NCI-H510A (cell line): ENCODE measurements around the gene NOL9.
"Not testable (repeated sequence)": the region's sequence is repeated elsewhere in the genome, so short reads cannot be mapped to it uniquely, and the experiment has no call there.

Experiments used
- DNase-seq: peaks from one replicate; lab custom pipeline; 2025; lab: John Stamatoyannopoulos, UW

NOL9 gene

DNA sequence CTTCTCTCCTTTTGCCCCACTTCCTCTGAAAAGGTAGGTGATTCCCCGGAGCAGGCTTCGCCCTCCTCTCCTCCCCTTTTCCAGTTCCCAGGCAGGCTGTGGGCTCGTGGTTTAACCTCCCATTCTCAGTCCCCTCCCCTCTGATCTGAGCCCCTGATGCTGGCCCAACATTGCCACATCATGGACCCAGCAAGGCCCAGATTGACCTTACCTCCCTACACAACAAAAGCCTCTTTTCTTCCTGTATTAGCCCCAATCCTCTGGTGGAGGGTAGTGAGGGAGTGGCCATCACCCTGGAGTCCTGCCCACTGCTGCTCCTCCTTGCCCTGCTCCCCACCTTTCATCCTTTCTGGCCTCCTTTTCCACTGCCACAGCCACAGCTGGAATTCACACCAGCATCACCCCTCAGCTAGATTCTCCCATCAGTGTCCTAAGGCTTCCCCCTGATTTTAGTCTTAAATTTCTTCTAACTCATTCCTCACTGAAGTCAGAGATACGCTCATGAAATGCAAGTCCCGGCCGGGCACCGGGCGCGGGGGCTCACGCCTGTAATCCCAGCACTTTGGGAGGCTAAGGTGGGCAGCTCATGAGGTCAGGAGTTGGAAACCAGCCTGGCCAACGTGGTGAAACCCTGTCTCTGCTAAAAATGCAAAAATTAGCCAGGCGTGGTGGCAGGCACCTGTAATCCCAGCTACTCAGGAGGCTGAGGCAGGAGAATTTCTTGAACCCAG lies 18.5 kb upstream of the NOL9 start:
- DNase-seq, result no peak

DNA sequence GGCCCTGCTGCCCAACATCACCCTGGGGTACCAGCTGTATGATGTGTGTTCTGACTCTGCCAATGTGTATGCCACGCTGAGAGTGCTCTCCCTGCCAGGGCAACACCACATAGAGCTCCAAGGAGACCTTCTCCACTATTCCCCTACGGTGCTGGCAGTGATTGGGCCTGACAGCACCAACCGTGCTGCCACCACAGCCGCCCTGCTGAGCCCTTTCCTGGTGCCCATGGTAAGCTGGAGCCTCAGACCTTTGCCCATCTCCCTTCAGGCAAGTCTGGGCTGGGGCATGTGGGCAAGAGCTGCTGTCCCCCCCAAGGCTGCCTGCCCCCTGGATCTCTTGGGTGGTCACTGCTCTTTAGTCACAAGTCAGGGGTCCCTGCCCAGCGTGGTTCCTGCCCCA lies 16.7 kb upstream of the NOL9 start:
- DNase-seq, result no peak

DNA sequence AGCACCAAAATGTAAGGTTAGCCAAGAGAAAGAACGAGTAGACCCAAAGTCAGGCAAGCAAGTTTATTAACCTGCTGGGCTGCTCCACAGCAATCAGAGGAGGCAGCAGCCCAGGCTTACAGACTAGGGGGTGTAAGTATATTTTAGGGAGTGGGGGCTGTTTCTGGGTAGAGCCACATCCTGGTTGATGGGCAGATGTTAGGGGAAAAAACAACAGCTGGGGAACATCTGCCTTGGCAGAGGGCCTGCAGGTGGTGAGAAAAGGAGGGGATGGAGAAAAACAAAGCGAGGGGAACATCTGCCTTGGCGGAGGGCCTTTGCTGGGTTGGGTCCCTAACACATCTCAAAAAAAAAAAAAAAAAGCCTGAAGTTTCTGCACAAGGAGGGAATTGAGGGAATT lies 15.8 kb upstream of the NOL9 start:
- DNase-seq, result no peak

DNA sequence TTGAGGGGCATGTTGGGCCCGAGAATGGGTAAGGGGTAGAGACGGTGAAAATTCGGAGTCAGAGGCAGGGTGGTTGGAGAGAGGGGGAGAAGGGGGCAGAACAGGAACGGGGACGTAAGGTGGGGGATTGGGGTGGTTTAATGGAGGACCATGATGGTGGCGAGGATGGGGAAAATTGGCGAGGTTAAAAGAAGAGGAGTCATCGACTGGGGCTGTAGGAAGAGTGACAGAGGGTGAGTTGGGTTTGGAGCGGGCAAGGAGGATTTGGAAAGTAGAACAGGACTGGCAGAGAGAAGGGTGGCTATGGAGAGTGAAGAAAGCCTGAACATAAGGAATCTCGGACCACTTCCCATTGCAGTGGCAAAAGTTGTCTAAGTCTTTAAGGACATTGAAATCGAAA lies 14.7 kb upstream of the NOL9 start:
- no peak for DNase-seq

DNA sequence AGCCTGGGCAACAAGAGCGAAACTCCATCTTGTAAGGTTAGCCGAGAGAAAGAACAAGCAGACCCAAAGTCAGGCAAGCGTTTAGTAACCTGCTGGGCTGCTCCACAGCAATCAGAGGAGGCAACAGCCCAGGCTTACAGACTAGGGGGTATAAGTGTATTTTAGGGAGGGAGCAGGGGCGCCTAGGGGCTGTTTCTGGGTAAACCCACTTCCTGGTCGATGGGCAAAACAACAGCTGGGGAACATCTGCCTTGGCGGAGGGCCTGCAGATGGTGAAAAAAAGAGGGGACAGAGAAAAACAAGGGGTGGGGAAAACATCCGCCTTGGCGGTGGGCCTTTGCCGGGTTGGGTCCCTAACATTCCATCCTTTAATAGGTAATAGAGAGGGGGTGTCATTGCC lies 6.0 kb upstream of the NOL9 start:
- DNase-seq, result no peak

DNA sequence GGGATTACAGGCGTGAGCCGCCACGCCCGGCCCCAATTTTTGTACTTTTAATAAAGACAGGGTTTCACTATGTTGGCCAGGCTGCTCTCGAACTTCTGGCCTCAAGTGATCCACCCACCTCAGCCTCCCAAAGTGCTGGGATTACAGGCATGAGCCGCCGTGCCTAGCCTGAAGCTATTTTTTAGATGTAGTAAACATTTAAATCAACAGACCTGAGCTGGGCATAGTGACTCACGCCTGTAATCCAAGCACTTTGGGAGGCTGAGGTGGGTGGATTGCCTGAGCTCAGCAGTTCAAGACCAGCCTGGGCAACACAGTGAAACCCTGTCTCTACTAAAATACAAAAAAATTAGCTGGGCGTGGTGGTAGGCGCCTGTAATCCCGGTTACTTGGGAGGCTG lies 4.8 kb upstream of the NOL9 start:
- not testable (repeated sequence) for DNase-seq

DNA sequence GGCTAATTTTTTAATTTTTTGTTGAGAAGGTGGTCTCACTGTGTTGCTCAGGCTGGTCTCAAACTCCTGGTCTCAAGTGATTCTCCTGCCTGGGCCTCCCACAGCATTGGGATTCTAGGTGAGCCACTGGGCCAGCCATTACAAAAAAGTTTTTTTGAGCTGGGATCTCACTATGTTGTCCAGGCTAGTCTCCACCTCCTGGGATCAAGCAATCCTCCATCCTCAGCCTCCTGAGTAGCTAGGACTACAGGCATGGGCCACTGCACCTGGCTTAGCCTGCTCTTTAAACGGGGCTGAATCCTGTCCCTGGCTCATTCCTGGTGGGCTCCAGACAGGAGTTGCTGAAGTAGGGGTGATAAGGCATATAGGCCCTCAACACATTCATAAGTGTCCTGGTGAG lies 3.3 kb upstream of the NOL9 start:
- DNase-seq, result no peak

DNA sequence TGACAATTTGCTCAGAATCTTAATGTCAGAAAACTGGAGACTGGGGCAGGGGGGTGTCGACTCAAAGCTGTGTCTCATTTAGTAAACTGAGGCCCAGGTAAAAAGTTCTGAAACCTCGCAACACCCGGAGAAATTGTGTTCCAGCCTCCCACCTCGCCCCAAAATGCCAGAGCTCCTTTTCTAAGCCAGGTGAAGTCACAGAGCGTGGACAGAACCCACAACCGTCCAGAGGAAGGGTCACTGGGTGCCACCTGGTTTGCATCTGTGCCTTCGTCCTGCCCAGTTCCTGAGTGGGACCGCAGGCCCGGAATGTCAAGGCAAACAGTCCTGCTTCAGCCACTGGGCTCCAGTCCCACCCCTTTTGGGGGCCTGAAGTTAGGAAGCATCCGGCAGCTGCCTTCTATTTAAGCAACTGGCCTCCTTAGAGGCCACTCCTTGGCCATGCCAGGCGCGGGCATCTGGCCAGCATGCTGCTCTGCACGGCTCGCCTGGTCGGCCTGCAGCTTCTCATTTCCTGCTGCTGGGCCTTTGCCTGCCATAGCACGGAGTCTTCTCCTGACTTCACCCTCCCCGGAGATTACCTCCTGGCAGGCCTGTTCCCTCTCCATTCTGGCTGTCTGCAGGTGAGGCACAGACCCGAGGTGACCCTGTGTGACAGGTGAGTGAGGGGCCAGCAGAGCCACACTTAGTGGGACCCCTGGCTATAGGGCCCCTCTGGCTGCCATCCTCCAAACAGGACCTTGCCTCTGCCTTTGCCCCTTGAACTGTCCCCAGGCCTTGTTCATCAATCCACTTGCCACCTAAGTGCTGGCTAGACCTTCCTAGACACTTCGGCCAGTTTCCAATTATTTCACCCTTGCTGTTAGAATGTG lies 830 bp upstream of the NOL9 start, which contains the start of gene TAS1R1:
TSS of gene TAS1R1 (plus strand) at position 401 of the 872 bp plus-strand sequence. CDS start at position 468, 67 bp downstream.
- DNase-seq, result no peak

DNA sequence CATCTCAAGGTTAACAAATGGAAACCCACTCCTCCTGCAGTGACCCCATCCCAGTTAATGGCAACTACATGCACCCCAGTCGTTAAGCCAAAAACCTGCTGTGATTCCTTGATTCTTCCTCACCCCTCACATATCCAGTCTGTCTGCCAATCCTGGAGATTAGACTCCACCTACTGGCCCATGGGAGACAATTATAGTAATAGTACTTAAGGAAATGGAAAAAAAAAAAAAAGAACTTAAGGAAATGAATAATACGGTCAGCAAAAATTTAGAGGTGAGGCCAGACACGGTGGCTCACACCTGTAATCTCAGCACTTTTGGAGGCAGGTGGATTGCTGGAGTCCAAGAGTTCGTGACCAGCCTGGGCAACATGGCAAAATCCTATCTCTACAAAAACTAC lies 7.0 kb downstream of the NOL9 start:
- no peak for DNase-seq

DNA sequence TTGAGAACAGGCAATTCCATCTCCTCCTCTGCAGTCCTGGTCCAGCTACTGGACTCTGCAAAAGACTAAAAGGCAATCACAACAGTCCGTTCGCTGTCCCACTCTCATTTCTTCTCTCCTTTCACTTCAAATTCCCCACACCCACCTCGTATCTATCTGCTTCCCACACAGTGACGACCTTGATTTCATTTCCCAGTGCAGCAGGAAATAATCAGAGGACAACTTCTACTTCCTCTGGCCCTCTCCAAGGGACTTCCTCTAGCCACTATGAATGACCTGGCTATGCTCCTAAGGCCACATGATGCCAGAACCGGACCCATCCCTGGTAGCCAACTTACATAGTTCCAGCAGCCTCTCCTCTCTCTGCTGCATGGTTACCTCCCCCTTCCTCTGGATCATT lies 8.0 kb downstream of the NOL9 start:
- no peak for DNase-seq

DNA sequence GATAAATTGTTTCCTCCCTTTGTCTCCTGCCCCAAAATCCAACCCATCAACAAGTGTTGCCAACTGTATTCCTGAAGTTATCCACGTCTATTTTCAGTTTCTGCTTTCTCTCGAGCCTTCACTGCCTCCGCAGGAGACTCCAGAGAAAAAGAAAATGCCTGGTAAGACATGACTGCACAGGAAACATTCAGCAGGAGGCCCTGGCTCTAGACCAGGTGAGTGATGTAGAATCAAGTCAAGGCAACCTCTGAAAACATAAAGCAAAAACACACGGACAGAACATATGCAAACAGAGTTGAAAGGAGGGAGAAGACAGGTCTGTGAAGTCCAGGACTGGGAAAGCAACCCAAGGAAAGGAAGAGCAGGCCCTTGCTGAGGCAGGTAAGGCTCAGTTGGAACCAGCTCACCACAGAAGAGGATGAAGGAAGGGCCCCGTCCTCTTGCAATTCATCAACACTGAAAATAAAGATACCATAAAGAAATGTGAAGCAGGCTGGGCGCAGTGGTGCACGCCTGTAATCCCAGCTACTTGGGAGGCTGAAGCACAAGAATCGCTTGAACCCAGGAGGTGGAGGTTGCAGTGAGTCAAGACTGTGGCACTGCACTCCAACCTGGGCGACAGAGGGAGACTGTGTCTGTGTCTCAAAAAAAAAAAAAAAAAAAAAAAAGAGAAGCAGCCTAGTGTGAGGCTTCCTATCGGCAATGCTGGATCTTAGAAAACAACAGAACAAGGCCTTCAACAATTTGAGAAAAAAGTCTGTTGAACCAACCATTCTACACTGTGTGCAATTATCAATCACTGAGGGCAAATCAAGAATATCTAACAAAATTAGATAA lies 8.8 kb downstream of the NOL9 start:
- DNase-seq, result no peak

DNA sequence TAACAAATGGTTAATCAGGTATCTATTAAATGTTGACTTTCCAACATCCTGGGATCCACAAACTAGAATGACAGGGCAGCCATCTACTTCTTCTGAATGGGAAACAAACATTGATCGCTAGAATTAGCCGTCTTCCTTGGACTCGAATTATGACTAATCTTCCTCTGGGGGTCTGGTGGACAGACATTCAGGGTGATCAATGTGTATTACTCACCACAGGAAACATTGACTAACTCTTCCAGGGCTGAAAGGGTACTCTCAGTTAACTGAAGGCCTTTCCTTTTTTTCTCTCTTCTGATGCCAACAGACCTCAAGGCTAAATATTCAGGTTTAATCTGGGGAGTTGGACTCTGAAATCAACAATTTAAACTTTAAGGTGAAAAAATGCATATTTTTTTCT lies 9.5 kb downstream of the NOL9 start:
- DNase-seq, result no peak

DNA sequence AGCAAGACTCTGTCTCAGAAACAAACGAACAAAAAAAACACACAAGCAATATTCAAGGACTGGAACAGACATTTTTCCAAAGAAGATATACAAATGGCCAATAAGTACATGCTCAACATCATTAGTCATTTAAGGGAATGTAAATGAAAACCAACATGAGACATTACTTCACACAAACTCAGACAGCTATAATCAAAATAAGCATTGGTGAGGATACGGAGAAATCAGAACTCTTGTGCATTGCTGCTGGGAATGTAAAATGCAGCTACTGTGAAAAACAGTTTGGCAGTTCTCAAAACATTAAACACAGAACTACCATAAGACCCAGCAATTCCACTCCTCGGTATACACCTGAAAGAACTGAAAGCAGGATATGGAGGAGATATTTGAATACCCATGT lies 15.4 kb downstream of the NOL9 start:
- DNase-seq, result no peak

DNA sequence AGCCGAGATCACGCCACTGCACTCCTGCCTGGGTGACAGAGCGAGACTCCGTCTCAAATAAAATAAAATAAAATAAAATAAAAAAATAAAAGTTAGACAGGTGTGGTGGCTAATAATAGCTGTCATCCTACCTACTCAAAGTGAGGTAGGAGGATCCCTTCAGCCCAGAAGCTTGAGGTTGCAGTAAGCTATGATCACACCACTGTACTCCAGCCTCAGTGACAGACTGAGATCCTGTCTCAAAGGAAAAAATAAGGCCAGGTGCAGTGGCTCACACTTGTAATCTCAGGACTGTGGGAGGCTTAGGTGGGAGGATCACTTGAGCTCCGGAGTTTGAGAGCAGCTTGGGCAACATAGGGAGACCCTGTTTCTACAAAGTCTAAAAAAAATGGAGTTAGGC lies 18.0 kb downstream of the NOL9 start:
- DNase-seq, result no peak

DNA sequence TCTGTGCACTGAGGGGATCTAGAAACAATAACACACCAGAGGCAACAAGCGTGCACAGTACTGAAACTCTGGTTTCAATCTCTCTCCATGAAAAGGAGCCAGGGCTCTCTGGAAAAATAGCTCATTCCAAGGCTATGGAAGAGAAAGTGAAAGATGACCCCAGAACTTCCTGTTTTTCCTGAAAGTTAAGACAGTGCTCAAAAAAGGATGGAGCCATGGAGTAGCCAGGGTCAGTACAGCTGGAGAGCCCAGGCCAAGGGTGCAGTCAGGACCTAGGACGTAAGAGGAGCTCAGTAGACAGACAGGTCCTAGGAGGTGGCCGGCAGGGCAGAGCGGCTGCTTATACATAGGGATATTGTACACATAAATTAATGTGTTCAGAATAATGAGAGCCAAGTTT lies 19.1 kb downstream of the NOL9 start:
- DNase-seq, result no peak

DNA sequence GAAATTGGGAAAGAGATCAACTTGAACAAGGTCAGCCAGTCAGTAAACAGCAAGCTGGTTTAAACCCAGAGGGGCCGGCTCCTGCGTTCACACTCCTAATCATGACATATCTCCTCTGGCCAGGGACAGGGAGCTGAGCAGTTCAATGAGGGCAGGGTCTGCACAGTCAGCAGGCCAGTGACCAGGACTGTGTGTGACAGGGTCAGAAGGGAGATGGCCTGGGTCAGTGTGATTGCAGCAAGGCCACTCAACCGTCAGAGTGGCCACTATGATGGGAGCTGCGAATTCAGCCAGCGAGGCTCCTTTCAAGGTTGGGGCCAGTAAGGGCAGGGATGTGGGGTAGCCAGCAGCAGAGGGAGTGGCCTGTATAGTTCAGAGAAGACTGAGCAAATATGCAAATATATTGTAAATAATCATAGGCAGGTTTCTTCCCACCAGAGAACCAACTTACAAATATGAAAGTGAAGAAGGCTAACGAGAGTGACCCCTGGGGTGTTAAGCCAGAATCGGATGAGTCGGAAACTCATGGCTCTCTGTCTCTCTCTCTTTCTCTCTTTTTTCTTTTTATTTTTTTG lies 20.0 kb downstream of the NOL9 start:
- no peak for DNase-seq

DNA sequence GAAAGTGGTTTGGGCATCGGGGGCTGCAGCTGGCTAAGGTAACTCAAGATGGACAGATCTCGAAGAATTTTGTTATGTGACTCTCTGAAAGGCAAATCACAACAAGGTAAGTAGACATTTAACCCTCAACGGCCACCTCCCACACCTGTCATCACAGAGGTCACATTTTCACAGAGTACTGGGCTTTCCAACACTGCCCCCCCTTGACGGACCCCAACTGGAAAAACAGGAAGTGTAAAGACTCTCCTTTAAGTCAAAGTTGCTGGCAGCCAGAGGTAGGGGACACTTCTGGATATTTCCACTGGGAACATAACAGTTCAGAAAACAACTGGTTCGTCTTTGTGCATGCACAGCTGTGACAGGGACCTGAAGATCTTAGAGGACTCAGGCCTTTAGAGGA lies 22.3 kb downstream of the NOL9 start:
- DNase-seq, result no peak

DNA sequence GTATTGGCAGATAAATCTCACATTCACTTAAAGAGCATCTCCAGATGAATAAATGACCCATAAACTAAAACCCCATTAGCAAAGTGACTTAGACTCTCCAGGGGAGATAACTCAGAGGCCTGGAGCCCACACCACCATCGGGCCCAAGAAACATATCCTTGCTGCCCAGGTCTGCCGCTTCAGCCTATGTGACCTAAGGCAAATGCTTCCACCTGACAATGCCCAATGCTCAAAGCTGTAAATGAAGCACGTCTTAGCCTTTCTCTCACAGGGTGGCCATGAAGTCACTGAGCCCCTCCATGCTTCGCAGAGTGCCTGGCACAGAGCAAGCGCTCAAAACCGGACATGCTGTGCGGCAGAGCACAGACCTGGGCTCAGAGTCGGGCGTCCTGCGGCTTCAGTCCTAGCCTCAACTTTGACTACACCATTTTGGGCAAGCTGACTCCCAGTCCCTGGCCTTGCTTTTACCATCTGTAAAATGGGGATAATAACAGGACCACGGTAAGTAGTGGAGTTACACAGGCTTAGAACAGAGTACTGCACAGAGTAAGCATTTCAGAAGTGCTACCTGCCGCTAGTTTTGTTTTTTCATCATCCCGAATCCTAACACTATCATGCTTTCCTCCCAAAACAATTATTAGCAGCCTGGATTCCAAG lies 23.7 kb downstream of the NOL9 start:
- DNase-seq, result no peak

DNA sequence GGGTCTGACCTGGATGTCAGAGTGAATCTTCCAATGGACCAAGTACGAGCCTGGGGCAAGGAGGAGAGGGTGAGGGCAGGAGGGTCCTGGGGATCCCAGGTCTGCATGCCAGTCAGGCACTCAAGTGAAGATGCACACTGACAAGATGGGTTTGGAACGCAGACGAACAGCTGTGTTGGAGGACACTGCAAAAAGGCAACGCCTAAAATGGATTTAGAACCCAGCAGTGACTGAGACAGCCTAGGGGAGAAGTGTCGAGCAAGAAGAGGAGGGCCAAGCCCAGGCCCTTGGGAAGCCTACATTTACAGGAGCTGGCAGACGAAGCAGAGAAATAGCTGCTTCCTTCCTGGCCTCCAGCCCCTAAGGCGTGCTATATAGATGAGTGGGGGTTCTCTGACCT lies 25.8 kb downstream of the NOL9 start:
- no peak for DNase-seq

DNA sequence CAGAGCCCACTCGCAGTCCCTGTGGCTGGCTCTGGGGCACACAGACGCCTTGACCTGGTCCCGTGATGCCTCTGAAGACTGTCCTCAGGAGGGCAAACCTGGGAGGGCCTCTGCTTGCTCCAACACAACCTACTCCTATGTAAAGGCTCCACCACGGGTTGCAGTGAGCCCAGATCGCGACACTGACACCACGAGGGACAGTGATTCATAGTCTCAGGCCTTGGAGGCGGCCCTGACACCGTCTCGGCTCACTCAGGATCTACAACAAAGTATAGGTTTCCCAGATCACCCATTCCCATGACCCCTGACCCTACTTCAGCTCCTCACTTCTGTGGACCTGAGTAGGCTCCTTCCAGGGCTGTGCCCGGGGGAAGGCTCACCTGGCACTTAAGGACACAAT lies 28.0 kb downstream of the NOL9 start:
- no peak for DNase-seq

DNA sequence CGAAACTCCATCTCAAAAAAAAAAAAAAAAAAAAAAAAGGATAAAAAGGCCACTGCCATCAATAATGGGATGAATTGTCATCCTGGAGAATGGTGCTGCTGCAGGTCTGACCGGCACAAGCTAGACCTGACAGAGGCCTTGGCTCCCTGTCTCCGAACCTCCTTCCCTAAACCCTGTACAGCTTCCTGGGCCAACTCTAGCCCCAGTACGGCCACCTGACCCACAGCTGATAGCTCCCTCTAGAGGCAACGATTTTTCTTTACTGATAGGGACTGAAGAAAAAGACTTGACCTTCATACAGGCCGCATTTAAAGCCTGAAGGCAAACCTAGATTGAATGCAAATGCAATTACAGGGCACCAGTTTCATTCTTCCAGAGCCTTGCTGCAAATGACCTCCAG lies 30.7 kb downstream of the NOL9 start:
- no peak for DNase-seq

DNA sequence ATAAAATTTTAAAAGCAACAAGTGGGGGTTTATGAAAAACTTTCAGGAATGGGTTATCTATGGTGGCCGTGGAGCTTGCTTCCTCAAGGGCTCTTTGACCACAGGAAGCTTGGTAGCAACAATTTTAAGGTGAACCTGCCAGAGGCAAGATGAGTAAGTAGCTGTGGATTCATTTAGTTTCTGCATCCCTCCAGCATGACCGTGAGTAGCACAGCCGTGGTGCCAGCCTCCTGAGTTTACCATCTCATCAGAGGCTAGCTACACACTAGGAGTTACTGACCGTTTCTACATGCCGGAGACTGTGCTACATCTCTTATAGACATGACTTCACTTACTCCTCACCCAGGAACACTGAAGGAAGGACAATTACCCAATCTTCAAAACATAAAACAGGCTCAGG lies 32.8 kb downstream of the NOL9 start:
- DNase-seq, result no peak
